ENCODE measurements around the gene CAPZB. TPM values are rescaled to one million over a fixed set of nuclear protein-coding genes. Genes with fewer than 3 reads are reported as not detected.
A peak's percentile ranks its signal among the peaks of the same experiment; 100 is the strongest.

The CAPZB gene
- polyA plus RNA-seq, 3 donors, result 290 to 504 (median 407) TPM

DNA sequence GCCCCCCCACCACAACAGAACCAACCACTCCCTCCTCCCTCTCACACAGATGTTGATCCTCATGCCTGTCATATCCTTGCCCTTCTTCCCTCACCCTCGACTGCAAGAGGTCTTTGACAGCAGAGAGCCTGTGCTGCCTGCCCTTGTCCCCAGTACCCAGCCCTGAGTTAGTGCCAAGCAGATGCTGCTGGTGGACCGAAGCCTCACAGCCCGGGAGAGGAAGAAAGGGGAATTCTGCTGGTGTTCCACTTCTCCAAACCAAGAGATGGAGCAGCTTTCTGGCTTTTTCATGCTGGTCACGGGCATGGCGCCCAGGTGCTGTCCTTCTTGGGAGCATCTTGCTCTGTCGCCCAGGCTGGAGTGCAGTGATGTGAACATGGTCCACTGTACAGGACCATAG, 104.1 kb downstream of the CAPZB start:
- no peaks in the 10 kb centered on the region for H3K27me3 Mint-ChIP-seq (ENCODE audit: low read depth in 3 of 3)
- DNase-seq, result no peak
- TF ChIP-seq, protein P1, sequence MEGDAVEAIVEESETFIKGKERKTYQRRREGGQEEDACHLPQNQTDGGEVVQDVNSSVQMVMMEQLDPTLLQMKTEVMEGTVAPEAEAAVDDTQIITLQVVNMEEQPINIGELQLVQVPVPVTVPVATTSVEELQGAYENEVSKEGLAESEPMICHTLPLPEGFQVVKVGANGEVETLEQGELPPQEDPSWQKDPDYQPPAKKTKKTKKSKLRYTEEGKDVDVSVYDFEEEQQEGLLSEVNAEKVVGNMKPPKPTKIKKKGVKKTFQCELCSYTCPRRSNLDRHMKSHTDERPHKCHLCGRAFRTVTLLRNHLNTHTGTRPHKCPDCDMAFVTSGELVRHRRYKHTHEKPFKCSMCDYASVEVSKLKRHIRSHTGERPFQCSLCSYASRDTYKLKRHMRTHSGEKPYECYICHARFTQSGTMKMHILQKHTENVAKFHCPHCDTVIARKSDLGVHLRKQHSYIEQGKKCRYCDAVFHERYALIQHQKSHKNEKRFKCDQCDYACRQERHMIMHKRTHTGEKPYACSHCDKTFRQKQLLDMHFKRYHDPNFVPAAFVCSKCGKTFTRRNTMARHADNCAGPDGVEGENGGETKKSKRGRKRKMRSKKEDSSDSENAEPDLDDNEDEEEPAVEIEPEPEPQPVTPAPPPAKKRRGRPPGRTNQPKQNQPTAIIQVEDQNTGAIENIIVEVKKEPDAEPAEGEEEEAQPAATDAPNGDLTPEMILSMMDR (IDR thresholded peaks at IDR 0.05), result no peak
- H3K79me2 ChIP-seq (ENCODE audit: insufficient read depth, low read length), result peaks cover 9% of the 10 kb centered on the region
- H3K27ac ChIP-seq (ENCODE audit: low read depth in 1 of 2, low read length in 2 of 2), result no peak overlapping the region
- H3K9me3 Mint-ChIP-seq, result peaks cover 0 to 5% (median 0%) of the 10 kb centered on the region in 7 donors
- H4K20me1 ChIP-seq (ENCODE audit: insufficient read depth, low read length), result peaks cover 98% of the 10 kb centered on the region
- H3K36me3 Mint-ChIP-seq, result peaks cover 83 to 97% of the 10 kb centered on the region in 2 donors
- no peaks in the 10 kb centered on the region for H3K4me1 Mint-ChIP-seq
- H3K4me3 Mint-ChIP-seq, result no peak overlapping the region
- peak overlapping the region in 2 of 7 donors; percentile 46 to 68 for H3K27ac Mint-ChIP-seq
- H2AFZ ChIP-seq (ENCODE audit: insufficient read depth, low read depth, low read length, poor library complexity, severe bottlenecking), result no peak overlapping the region
- intact Hi-C loops (cut with micrococcal nuclease), result no loop called here
- H3K9me3 ChIP-seq (replicated peaks in 1 of 2; ENCODE audit: control insufficient read depth in 1 of 2, insufficient read depth in 1 of 2, low read length in 2 of 2), result no peaks in the 10 kb centered on the region
- H3K9ac ChIP-seq (ENCODE audit: insufficient read depth, low read length, poor library complexity, severe bottlenecking), result no peak overlapping the region
- no peaks in the 10 kb centered on the region for H3K27me3 ChIP-seq (ENCODE audit: control insufficient read depth in 2 of 2, insufficient read depth in 2 of 2, low read length in 2 of 2)
- 93% methylated on average over 2 of the region's 6 CpGs for WGBS (ENCODE audit: insufficient coverage)
- H3K4me2 ChIP-seq (replicated peaks; ENCODE audit: extremely low read depth, low read length, poor library complexity, severe bottlenecking), result no peak overlapping the region
- peaks cover 81 to 100% of the 10 kb centered on the region in 2 donors for H3K36me3 ChIP-seq (replicated peaks in 1 of 2; ENCODE audit: control insufficient read depth in 1 of 2, insufficient read depth in 2 of 2, low read length in 2 of 2)
- H3K4me3 ChIP-seq (replicated peaks in 1 of 3; ENCODE audit: low read depth in 2 of 3, low read length in 3 of 3), result no peak overlapping the region
- H3K4me1 ChIP-seq (ENCODE audit: control insufficient read depth in 1 of 2, insufficient read depth in 2 of 2, low read length in 2 of 2), result no peaks in the 10 kb centered on the region

DNA sequence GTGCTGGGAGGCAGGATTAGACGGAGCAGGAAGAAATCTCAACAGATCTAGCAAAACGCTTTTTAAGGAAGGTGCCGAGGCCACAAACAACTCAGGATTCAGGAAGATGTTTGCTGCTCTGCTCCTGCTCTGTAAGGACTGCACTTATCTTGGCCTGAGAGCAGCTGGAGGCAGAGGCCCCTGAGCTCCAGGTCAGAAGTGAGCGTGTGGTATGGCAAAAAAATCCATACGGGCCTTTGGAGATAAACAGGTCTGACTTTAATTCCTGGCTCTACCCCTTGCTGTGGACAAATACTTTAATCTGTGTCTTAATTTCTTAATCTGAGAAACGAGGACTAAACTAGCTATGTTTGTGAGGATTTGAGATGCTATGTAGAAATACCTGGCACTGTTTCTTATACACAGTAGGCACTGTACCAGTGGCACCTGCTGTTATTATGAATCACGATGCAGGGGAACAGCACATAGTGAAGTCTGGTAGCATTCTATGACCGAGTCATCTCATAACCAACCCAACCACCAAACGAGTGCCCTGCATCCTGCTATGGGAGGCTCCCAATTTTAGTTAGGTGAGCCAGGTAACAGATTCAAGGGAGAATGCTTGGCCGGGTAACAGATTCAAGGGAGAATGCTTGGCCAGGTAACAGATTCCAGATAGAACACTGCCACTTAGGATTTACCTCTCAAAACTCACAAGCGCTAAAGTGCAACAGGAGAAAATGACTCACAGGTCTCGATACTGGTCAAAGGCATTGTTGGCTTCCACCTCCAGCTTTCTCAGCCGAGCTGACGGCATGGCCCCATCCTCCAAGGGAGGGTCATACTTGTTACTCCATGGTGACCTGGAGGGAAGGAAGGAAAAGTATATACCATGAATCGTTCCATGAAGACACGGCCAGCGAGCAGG, 107.3 kb downstream of the CAPZB start:
- Histone ChIP-seq H3K4me3 (replicated peaks in 1 of 3; ENCODE audit: low read depth in 2 of 3, low read length in 3 of 3) (no peak overlapping the region), H2AFZ (ENCODE audit: insufficient read depth, low read depth, low read length, poor library complexity, severe bottlenecking) (no peak overlapping the region), H3K36me3 (replicated peaks in 1 of 2; ENCODE audit: control insufficient read depth in 1 of 2, insufficient read depth in 2 of 2, low read length in 2 of 2) (peaks cover 78 to 100% of the 10 kb centered on the region in 2 donors), H4K20me1 (ENCODE audit: insufficient read depth, low read length) (peaks cover 98% of the 10 kb centered on the region), H3K9ac (ENCODE audit: insufficient read depth, low read length, poor library complexity, severe bottlenecking) (no peak overlapping the region), H3K4me1 (ENCODE audit: control insufficient read depth in 1 of 2, insufficient read depth in 2 of 2, low read length in 2 of 2) (no peaks in the 10 kb centered on the region), H3K27me3 (ENCODE audit: control insufficient read depth in 2 of 2, insufficient read depth in 2 of 2, low read length in 2 of 2) (no peaks in the 10 kb centered on the region), H3K27ac (ENCODE audit: low read depth in 1 of 2, low read length in 2 of 2) (peak overlapping the region in 1 of 2 donors; percentile 14), H3K9me3 (replicated peaks in 1 of 2; ENCODE audit: control insufficient read depth in 1 of 2, insufficient read depth in 1 of 2, low read length in 2 of 2) (no peaks in the 10 kb centered on the region), H3K79me2 (ENCODE audit: insufficient read depth, low read length) (peaks cover 11% of the 10 kb centered on the region), H3K4me2 (replicated peaks; ENCODE audit: extremely low read depth, low read length, poor library complexity, severe bottlenecking) (no peak overlapping the region)
- intact Hi-C loops (cut with micrococcal nuclease), result no loop called here
- no peaks in the 10 kb centered on the region for H3K4me1 Mint-ChIP-seq
- TF ChIP-seq, protein P1 (IDR thresholded peaks at IDR 0.05), result no peak
- WGBS (ENCODE audit: insufficient coverage), result 99% methylated on average over 9 of the region's 17 CpGs
- no peak for DNase-seq
- no peak overlapping the region for H3K4me3 Mint-ChIP-seq
- peak overlapping the region in 2 of 7 donors; percentile 32 to 50 for H3K27ac Mint-ChIP-seq
- H3K27me3 Mint-ChIP-seq (ENCODE audit: low read depth in 3 of 3), result no peaks in the 10 kb centered on the region
- H3K36me3 Mint-ChIP-seq, result peaks cover 79 to 92% of the 10 kb centered on the region in 2 donors
- H3K9me3 Mint-ChIP-seq, result peaks cover 0 to 5% (median 0%) of the 10 kb centered on the region in 7 donors

Measured in CD14-positive monocyte (primary cell).